Left cardiac atrium (tissue), 4 donors: ENCODE results near the gene CASK. TPM values are rescaled to one million over a fixed set of nuclear protein-coding genes. Genes with fewer than 3 reads are reported as not detected.

Source experiments
- ATAC-seq, 2 donors: fragments of 200-7000 bp; cut with Tn5 transposase; one replicate each; pipeline ENCODE4 v1.9.1; 2020; ENCODE audit warnings: mild to moderate bottlenecking in 2 of 2, moderate library complexity in 2 of 2
- DNase-seq: peaks from one replicate; pipeline ENCODE4 v3.0.0-alpha.2; 2020
- intact Hi-C, 2 donors: fragments of 100-400 bp; cut with DNase I; formaldehyde crosslinking; loops; one replicate each; pipeline versions ENCODE4 v1.14.1 to v1.15.1; 2022 to 2023
- total RNA-seq, 2 donors: library from RNA; stranded (reverse); fragmentation: NEBNext Ultra II Directional; extraction: Animal tissue kit (Norgen Biotek cat#: 25700); gene quantifications; one replicate each; pipeline ENCODE4 v1.2.1, GENCODE V29; 2021
- donor health status: DM: no; HTN: yes; CAD: no.
- donor health status: DM: no; HTN: yes; CAD: no; lungs with severe emphysema.
- donor health status: DM: yes; HTN: yes; CAD: no.
- donor health status: Dilated cardiomyopathy.

CASK gene
- total RNA-seq, 2 donors from 2014 or later, result 15.0 to 23.2 TPM

DNA sequence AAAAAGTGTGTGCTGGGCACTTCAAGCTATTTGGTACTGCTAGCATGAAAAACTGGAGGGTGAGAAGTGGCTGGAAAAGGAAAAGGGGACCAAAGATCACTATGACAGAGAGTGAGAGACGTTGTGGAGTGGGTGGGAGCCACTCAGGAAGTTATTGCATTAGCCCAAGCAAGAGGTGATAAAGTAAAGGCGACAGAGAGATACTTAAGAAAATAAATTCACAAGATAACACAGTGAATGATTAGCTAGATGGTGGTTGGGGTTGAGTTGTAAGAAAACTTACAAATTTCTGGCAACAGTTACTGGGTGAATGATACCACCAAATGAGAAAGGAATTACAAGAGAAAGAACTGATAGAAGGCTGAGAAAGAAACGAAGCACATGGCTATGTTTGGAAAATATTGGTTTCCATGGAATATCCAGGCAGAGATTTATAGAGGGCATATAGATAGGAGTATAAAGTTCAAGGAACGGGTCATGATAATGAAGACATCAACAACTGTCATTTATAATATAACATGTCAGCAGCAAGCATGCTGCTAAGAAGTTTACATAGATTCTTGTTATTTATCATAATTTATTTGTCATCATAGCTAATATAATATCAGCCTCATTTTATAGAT, 60.7 kb downstream of the CASK start:
- ATAC-seq (no peak), DNase-seq (no peak)
- intact Hi-C loops, result no loop called here

DNA sequence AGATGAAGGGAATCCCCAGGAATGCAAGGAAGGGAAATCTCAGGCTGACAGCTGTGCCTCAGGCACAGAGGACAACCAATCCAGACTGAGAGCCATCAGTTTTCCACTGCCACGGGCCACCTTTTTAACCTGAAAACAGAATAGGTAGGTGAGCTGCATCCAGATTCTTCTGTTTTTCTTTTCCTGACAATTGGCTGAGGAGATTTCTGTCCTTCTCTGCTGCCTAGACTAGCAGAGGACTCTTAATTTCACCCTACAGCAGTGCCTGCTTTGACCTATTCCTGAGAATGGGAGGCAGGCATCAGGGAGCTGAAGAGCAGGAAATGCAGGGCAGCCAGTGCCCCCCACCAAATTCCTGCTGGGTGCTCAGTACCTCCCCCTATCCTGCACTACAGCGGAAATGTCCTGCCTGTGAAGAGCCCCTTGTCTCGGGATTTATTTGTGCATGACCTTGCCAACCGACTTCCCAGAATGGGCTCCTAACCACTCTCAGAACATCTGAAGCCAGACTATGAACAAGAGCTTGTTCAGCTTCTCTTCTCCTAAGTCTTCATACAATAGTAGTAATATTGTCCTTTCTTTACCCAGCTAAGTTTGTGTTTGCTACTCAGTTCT, 65.1 kb downstream of the CASK start:
- intact Hi-C loops, result no loop called here
- DNase-seq, result no peak
- no peak for ATAC-seq

DNA sequence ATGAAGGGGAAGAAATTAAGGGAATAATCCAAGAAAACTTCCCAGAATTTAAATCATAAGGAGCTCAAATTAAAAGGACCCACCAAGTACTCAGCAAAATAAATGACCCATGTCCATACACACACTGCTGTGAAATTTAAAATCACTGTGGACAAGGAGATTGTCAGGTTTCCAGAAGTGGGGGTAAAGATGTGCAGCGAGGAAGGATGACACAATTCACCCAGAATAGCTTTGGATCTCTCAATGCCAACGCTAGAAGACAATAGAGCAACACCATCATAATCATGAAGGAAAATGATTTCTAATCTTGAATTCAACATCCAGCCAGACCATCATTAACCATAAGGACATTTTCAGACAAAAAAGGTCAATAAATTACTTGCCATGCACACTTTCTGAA, 65.7 kb downstream of the CASK start:
- intact Hi-C loops, result no loop called here
- no peak for DNase-seq
- ATAC-seq, result no peak

DNA sequence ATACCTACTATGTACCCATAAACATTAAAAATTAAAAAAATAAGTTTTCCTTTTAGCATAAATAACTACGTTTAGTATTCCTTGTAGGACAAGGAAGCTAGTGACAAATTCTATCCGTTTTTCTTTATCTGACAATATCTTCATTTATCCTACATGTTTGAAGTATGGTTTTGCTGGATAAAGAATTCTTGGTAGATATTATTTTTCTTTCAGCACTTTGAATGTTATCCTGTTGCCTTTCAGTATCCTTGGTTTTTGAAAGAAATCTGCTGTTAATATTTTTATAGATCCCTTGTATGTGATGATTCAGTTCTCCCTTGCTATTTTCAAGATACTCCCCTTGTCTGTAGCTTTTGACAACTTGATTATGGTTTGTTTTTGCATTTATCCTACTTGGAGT, 76.6 kb downstream of the CASK start:
- intact Hi-C loops, result no loop called here
- DNase-seq, result no peak
- ATAC-seq, result no peak

DNA sequence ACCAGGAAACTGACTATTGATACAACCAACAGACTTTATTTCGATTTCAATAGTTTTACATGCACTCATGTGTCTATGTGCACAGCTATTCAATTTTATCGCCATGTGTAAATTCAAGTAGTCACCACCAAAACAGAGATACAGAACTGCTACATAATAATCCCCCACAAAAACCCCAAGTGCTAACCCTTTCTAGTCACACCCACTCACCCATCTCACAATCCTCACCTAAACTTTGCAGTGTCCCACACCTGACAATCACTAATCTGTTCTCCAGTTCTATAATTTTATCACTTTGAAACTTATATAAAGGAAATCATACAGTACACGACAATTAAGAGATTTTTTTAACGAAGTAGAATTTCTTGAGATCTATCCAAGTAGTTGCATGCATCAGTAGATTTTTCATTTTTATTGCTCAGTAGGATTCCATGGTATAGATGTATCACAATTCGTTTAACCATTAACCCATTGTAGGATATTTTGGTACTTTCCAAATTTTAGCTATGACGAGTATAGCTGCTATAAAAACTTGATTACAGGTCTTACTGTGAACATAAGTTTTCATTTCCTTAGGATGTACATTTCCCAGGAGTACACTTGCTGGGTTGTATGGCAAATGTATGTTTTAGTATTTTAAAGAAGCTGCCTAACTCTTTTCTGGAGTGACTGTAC, 85.9 kb downstream of the CASK start:
- DNase-seq (no peak), ATAC-seq (no peak)
- intact Hi-C loops, result no loop called here

DNA sequence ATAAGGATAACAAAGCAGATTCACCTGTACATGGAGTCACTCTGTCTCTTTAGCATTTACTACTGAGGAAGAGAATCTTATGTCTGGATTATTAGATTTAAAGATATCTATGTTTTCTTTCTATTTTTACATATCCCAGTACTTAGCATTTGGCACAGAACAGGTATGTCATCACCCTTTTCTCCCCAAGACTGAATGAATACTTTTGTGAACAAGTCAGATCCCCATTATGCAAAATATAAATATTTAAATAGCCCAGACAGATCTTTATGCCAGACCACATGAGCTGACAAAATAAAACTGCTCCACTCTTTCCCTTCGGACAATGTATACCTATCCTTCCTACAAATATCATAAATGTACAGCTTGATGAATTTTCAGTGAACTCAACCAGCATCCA, 94.5 kb downstream of the CASK start:
- ATAC-seq, result no peak
- intact Hi-C loops, result no loop called here
- DNase-seq, result no peak

DNA sequence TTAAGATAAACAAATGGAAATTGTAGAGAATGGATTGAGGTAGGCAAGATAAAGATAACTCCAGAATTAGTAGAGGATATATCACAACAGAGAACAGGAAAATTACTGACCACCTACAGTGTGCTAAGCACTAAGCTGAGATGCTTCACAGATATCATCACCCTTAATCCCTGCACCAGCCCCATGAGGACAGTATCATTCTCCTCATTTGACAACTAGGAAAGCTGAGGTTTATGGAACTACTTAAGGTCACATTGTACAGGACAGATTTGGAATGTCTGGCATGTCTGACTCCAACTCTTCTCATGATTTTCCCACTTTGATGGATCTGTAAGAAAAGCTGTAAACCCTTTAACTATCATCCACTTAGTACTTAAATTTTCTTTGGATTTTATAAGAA, 95.5 kb downstream of the CASK start:
- intact Hi-C loops, result no loop called here
- no peak for DNase-seq
- no peak for ATAC-seq

DNA sequence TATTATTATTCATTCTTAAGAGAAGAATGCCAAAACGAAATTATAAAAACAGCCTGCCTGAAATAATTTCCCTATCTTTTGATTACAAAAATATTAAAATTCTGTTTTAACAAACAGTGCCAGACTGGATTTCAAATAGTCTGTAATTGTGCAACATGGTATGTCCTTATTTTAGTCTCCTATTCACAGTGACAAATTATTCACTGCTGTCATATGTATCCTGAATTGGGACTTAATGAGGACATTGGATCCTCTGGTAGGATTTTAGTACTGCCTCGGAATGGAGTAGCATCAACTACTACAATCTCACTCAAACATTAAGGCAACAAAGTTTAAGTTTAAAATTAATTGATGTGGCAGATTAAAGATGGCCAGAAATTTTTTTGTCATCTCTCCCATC, 97.6 kb downstream of the CASK start:
- intact Hi-C loops, result no loop called here
- ATAC-seq, result no peak
- DNase-seq, result no peak

DNA sequence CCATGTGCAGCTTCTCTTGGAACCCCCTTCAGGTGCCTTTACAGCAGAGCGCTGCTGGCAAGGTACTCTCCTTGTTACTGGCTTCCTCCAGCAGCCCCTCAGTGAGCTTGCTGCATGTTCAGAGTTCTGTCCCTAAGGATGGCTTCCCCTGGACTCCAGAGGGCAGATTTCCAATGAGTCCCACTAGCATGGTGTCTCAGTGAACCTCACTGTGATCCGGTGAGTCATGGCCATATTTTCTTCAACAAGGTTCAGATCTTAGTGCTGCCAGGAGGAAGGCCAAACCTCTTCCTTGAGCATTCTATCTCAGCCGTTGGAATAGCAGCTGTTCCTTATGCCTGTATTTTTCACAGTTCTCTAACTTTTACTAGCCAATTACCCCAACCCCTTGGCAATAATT, 98.8 kb downstream of the CASK start:
- ATAC-seq, result peak in 1 of 2 donors; percentile 38
- DNase-seq, result no peak
- intact Hi-C loops, result no loop called here

DNA sequence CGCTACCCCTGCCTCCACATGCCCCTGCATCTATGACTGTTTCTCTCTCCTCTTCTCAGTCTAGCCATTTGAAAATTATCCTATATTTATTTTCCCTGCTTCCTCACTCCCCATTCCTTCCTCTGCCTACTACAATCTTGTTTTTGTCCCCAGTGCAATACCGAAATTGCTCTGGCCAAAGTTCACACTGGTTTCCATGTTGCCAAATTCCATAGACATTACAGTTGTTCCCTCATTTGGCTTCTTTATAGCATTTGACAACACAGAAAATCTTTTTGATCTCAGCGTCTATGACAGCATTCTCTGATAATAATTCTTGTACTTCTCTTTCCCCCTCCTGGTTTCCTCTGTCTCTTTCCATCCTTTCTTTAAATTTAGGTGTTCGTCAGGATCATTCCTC, 100.0 kb downstream of the CASK start:
- DNase-seq (no peak), ATAC-seq (peak in 1 of 2 donors; percentile 21)
- intact Hi-C loops, result no loop called here

DNA sequence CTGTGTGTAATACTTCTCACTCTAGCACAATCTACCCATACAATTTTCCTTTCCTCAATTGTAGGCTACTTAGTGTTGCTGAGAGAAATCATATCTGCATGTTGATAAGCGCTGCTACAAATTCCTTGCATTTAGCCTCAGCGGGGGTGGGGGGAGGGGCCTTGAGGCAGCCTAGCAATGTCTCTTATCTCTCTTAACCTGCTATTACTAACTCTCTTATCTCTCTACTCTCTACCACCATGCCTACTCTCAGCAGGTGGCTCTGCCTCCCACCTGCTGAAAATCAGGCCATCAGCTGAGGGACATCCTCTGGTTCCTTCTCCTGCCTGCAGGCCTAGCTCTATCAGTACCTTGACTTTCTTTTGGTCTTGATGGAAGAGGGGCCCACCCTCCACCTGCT, 100.5 kb downstream of the CASK start:
- no peak for DNase-seq
- intact Hi-C loops, result no loop called here
- no peak for ATAC-seq

DNA sequence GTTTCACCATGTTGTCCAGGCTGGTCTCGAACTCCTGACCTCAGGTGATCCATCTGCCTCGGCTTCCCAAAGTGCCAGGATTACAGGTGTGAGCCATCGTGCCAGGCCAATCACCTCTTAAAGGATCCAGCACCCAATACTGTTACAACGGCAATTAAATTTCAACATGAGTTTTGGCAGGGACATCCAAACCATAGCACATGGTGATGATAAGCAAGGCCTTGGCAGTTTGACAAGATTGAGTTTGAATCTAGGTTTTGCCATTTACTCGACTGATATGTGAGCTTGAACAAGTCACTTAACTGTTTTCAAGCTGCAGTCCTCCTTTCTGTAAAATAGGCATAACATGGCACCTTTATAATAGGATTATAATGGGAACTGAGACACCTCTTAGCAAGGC, 115.3 kb downstream of the CASK start:
- intact Hi-C loops, result no loop called here

DNA sequence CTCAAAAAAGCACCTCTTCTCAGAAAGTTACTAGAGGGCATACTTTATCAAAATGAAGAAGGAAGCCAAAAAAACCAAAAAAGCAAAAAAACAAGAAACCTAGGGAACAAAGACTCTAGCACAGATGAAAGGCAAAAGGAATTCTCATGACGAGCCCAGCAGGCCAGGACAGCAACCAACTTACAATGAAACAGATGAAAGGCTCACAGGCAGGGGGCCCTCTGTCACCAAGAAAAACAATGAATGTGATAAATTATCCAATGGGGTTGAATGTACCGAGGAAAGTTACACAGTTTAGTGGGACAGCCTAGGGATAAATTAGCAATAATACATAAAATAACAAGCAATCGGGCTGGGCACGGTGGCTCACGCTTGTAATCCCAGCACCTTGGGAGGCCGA, 120.4 kb downstream of the CASK start:
- no peak for ATAC-seq
- intact Hi-C loops, result no loop called here
- DNase-seq, result no peak

More for the DNA sequence above, 115.3 kb downstream of the CASK start:
- ATAC-seq (no peak), DNase-seq (no peak)

DNA sequence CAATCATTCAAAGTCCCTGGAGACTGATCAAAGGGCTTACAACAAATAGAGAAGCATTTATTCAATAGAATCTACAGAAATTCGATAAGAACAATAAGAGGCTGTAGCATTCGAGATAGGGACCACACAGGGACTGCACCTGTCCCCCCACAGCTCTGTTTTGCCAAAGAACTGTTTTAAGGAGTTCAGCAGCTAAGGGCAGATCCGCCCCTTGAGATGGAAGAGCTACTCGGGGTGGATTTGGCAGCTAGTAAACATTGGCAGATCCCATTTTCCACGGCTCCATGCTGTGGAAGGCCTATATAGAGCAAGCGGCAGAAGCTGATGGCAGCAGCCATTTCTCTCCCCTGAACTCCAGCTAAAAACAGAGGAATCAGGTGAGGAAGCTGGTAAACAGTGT, 123.7 kb downstream of the CASK start:
- ATAC-seq, result no peak
- intact Hi-C loops, result loop anchor here in 1 of 2 donors (5.0 kb wide), 1 partner anchor 1758 kb away; no protein-coding TSS in a partner anchor
- DNase-seq, result no peak

DNA sequence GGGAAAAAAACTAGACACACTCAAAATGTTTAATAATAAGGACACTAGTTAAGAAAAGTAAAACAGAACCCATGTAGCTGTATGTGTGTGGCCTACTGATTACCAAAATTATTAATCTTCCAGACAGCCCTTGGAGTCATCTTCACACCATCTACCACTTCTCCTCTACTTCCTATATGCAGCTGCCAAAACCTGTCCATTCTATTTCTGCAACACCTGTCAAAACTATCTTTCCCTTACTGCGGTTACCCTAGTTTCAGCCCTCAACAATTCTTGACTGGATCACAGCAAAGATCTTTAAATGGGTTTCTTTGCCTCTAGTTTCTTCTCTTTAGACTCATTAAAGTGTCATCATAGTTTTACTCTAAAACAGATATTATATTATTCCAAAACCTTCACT, 126.8 kb downstream of the CASK start:
- no peak for DNase-seq
- no peak for ATAC-seq
- intact Hi-C loops, result loop anchor here in 1 of 2 donors (5.0 kb wide), 1 partner anchor 1761 kb away; no protein-coding TSS in a partner anchor

DNA sequence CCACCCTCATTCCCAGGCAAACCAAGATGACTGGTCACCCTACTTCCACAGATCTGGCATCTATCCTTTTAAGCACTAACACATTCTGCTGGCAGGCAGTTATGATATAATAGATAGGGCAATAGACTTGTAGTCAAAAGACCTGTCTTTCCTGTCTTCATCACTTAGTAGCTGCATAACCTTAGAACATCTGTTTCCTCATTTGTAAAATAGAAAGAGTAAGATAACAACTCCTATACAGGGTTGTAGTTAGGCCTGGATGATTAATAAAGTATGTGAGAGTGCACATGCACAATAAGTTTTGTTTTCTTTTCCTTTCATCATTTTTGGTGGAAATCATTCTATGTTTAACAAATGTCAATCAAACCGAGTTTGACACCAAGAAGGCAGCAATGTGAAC, 127.3 kb downstream of the CASK start:
- ATAC-seq (no peak), DNase-seq (no peak)
- intact Hi-C loops, result loop anchor here in 1 of 2 donors (5.0 kb wide), 1 partner anchor 1761 kb away; no protein-coding TSS in a partner anchor

DNA sequence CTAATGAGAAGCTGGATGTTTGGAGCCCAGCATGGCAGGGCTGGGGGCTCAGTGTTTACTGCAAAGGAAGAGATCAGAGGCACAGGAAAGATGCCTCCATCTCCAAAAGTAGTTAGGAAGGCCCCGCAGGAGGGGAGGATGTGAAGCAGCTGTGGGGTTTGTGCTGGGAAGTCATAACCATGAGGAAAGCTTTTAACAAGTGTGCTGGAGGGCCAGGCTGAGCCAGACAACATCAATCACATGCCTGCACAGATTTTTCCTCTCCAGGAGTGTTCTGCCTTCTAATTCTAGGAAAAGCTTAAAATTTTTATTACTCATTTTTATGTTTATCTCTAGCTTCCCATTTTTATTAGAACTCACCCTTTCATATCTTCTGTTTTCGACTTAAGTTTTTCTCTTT, 134.0 kb downstream of the CASK start:
- intact Hi-C loops, result no loop called here
- ATAC-seq, result no peak

DNA sequence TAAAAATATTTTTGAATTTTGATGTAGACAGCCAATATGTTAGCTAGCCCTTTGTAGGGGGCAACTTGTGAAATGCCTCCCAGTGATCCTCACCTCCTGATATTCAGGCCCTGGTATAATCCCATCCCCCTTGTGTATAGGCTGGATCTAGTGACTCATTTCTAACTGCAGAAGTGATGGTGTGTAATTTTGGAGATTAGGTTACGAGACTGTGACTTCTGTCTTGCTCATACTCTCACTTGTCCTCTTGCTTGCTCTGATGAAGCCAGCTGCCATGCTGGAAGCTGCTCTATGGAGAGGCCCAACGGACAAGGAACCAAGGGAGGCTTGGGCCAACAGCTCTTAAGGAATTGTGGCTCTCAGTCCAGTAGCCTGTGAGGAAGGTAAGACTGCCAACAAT, 137.7 kb downstream of the CASK start:
- ATAC-seq, result no peak
- intact Hi-C loops, result no loop called here
- DNase-seq, result no peak

More for the DNA sequence above, 134.0 kb downstream of the CASK start:
- DNase-seq, result no peak

DNA sequence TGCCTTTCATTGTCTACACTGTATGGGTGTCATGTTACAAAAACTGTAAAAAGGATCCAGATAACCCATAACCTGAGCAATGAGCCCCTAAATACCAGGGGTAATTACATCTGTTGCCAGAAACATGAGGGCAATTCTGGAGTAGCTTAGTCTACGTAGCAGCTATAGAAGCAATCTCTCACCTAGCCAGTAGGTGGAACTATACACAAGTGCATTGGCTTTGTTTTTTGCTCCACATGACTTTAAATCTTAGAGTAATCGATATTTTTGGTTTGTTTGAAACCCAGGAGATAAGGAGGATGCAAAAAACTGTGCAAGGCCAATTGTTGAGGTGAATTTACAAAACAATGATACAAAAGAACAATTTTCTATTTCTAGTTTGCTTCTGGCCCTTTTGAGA, 141.9 kb downstream of the CASK start:
- intact Hi-C loops, result loop anchor here in 1 of 2 donors (5.0 kb wide), 1 partner anchor 1776 kb away; no protein-coding TSS in a partner anchor

DNA sequence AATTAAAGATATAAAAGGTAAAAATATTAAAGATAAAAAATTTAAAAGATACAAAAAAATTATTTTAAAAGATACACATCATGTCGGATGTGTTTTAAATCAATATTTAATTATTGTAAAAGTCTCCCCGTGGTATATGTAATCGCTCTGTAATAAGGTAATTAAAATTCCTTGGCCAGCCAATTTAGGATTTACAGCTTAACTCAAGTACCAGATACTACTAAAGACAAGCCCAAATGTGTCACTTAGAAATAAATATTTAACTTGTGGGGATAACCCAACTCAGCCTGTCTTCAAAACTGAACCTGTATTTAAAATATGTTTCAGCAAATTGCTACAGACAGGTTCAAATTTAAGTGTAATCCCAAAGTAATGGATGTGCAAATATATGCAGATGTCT, 143.4 kb downstream of the CASK start:
- ATAC-seq, result no peak
- intact Hi-C loops, result loop anchor here in 1 of 2 donors (5.0 kb wide), 1 partner anchor 1777 kb away; no protein-coding TSS in a partner anchor

More for the DNA sequence above, 141.9 kb downstream of the CASK start:
- DNase-seq (no peak), ATAC-seq (no peak)

More for the DNA sequence above, 143.4 kb downstream of the CASK start:
- no peak for DNase-seq
